GM21576 (cell line): ENCODE data around the gene CELSR2.

Experiments used
- ATAC-seq: cut with Tn5 transposase; IDR thresholded peaks from one replicate; pipeline ENCODE4 v1.9.1; 2021; ENCODE audit warnings: mild to moderate bottlenecking, moderate library complexity; ENCODE audit not compliant: unreplicated experiment

CELSR2 gene

DNA sequence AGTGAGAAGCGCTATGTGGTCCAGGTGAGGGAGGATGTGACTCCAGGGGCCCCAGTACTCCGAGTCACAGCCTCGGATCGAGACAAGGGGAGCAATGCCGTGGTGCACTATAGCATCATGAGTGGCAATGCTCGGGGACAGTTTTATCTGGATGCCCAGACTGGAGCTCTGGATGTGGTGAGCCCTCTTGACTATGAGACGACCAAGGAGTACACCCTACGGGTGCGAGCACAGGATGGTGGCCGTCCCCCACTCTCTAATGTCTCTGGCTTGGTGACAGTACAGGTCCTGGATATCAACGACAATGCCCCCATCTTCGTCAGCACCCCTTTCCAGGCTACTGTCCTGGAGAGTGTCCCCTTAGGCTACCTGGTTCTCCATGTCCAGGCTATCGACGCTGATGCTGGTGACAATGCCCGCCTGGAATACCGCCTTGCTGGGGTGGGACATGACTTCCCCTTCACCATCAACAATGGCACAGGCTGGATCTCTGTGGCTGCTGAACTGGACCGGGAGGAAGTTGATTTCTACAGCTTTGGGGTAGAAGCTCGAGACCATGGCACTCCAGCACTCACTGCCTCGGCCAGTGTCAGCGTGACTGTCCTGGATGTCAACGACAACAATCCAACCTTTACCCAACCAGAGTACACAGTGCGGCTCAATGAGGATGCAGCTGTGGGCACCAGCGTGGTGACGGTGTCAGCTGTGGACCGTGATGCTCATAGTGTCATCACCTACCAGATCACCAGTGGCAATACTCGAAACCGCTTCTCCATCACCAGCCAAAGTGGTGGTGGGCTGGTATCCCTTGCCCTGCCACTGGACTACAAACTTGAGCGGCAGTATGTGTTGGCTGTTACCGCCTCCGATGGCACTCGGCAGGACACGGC is 2.2 kb downstream of the CELSR2 start:
- no peak for ATAC-seq

DNA sequence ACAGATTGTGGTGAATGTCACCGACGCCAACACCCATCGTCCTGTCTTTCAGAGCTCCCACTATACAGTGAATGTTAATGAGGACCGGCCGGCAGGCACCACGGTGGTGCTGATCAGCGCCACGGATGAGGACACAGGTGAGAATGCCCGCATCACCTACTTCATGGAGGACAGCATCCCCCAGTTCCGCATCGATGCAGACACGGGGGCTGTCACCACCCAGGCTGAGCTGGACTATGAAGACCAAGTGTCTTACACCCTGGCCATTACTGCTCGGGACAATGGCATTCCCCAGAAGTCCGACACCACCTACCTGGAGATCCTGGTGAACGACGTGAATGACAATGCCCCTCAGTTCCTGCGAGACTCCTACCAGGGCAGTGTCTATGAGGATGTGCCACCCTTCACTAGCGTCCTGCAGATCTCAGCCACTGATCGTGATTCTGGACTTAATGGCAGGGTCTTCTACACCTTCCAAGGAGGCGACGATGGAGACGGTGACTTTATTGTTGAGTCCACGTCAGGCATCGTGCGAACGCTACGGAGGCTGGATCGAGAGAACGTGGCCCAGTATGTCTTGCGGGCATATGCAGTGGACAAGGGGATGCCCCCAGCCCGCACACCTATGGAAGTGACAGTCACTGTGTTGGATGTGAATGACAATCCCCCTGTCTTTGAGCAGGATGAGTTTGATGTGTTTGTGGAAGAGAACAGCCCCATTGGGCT is 3.0 kb downstream of the CELSR2 start:
- ATAC-seq: no peak

DNA sequence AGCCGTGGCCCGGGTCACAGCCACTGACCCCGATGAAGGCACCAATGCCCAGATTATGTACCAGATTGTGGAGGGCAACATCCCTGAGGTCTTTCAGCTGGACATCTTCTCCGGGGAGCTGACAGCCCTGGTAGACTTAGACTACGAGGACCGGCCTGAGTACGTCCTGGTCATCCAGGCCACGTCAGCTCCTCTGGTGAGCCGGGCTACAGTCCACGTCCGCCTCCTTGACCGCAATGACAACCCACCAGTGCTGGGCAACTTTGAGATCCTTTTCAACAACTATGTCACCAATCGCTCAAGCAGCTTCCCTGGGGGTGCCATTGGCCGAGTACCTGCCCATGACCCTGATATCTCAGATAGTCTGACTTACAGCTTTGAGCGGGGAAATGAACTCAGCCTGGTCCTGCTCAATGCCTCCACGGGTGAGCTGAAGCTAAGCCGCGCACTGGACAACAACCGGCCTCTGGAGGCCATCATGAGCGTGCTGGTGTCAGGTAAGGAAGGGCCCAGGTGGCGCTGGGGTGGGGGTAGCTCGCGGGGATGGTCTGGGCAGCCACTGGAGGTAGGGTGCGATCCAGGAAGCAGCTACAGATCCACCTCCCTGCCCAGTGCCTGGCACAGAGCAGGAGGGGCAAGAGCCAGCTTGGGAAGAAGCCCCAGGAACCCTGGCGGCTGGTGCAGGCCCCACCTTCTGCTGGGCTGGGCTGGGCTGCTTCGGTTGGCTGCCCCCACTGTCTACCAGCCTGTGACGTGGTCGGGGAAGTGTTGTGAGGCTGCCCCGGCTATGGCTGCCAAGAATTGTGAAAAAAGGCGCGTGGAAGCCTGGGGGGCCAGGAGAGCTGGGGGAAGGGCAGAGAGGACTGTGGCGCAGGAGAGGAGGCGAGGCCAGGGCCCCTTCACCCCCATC is 3.8 kb downstream of the CELSR2 start:
- no peak for ATAC-seq

DNA sequence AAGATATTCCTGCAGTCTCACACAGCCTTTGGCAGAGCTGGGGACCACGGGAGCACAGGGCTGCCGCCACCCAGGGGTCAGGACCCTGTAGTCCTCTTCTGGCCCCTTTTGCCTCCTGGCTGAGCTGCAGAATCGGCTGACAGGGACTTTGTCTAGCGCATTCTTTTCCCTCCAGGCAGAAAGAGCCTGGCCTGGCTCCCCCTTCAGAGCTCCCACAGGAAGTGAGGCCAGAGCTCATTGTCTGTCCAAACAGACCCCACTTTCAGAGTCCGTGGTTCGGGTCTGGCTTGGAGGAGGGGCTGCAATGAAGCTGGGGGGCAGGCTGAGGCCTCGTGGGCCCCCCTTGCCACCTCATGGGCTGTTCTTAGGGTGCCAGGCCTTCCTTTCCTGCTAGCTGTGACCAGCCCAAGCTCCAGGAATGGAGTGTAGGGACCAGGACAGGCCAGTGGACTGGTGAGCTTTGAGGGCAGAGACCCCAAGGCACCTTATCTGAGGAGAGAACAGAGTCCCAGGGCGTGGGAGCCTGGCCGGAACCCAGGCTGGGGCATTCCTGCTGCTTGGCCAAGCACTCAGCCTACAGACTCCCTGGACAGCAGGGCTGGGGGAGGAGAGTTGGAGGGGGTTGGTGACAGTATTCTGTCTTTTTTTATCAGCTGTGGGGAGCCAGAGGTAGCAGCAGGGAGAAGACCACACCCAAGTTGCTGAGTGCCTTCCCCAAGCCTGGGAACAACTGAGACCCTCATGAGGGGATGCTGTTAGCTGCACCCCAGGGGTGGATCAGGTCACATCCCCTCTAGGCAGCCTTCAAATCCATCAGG is 4.7 kb downstream of the CELSR2 start:
- ATAC-seq: no peak

DNA sequence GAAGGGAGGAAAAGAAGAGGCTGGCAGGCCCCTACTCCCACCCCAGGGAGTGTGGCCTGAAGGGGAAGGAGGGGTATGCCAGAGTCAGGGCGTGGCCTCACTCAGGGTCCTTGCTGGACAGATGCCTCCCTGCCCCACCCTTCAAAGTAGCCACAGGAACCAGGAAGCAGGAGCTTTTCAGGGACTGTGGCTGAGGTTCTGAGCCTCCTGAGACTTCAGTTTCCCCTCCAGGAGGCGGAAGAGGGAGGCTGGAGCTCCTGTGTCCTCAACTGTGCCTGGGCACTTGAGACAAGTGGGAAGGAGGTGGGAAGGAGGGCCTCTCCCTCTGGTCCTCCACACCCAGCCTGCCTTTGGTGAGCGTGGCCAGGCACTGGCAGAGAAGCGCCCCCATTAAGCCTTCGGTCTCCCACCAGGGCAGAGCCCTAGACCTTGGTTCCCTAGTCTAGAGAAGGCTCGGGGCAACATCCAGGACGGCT is 5.3 kb downstream of the CELSR2 start:
- ATAC-seq: no peak

DNA sequence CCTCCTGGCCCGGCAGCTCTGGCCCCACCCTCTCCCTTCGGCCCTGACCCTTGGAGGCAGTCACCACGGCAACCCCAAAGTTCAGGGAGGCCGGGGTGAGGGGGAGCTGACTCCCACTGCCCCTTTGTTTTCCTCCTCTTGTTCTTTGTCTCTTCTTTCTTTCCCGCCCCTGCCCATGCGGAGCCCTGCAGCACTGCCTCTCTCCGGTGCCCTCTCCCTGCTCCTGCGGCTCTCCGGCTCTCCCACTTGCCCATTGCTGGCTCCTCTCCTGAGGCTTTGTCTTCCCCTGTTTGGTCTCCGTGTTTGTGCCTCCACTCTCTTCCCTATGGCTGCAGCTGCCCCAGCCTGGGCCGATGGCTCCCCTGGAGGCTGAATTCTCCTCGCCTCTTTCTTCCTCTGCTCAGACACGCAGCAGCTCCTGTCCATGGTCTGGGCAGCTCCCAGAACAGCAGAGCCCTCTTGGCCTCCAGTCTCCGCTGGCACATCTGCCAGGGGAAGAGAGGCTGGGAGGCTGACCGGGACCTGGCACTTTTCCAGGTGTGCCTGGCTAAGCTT is 5.8 kb downstream of the CELSR2 start:
- no peak for ATAC-seq

DNA sequence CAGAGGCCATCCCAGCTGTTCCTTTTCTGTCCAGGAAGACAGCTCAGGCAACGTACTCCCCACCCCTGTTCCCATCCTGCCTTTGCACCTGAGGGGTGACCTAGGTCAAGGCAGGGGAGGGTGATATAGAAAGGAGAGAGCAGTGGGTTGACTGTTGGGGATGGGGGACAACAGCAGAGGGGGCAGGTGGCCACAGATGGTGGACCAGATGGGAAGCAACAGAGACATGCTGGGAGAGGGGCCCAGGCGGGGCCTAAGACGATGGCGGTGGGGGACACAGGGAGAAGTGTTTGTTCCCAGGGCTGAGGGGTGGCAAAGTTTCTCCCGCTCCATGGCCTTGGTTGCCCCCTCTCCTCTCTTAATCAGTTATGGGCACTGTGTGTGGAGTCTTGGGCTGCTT is 6.3 kb downstream of the CELSR2 start:
- no peak for ATAC-seq

DNA sequence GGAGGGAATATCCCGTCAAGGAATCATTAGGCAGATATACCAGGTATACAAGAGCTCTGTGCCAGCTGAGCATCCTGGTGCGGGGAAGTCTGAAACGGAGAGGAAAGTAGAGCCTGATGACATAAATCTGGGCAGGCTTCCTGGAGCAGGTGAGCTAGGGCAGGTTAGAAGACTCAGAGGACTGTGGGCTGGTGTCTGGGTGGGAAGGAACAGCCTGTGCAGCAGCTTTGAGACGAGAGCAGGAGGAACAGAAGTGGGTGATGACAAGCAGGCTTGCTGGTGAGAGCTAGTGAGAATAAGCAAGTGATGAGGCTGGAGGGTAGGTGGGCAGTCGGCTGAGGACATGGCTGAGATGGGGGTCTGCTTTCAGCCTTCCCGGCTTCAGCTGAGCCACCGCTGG is 6.7 kb downstream of the CELSR2 start:
- no peak for ATAC-seq

DNA sequence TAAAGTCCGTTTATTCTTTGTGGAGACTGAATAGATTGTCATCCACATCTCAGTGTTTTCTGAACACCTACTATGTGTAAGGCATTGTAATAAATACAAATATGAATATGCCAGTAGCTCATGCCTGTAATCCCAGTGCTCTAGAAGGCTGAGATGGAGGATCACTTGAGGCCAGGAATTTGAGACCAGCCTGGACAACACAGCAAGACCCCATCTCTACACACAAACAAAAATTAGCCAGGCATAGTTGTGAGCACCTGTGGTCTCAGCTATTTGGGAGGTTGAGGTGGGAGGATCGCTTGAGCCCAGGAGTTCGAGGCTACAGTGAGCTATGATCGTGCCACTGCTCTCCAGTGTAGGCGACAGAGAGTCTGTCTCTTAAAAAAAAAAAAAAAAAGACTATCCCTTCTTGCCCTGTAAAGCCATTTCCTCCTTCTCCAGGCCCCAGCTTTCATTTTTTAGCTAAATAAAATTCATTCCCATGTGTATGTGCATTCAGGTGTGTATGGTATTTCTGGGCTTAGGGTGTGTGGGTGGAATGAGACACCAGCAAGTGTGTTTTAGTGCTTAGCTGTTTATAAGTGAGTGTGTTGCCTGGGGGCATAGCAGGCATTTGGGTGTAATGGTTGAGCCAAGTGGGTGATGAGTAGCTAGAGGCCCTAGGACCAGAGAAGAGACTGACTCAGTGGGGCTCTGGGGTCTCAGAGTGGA is 7.8 kb downstream of the CELSR2 start:
- no peak for ATAC-seq

DNA sequence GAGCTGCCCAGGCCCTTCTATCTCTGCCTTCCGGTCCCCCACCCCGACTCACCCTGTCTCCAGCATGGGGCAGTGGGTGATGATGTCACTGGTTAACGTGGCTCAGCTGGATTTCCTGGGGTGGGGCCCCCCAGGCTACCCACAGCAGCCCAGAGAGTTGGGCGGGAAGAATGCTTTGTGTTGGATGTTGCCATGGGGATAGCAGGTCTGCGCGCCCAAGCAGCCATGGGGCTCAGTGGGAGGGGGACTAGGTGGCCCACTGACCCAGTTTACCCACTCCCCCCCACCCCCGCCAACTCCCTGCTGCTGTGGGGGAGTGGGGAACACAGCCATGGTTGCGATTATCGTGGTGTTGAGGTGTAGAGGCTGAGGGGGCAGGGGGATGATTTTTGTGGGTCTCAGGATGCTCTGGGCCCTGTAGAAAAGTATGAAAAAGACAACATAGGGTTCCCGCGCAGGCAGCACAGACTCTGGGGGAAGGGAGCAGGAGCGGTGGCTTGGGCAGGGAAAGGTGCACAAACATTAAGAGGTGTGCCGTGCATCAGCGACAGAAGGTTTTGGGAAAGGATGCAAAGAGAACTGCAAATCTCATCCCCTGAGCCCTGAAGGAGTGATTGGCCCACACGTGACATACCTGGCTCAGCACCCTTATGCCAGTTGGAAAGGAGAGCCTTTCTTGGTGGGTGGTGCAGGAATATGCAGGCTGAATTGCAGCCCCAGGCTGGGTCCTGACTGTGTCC is 8.5 kb downstream of the CELSR2 start:
- ATAC-seq: no peak

DNA sequence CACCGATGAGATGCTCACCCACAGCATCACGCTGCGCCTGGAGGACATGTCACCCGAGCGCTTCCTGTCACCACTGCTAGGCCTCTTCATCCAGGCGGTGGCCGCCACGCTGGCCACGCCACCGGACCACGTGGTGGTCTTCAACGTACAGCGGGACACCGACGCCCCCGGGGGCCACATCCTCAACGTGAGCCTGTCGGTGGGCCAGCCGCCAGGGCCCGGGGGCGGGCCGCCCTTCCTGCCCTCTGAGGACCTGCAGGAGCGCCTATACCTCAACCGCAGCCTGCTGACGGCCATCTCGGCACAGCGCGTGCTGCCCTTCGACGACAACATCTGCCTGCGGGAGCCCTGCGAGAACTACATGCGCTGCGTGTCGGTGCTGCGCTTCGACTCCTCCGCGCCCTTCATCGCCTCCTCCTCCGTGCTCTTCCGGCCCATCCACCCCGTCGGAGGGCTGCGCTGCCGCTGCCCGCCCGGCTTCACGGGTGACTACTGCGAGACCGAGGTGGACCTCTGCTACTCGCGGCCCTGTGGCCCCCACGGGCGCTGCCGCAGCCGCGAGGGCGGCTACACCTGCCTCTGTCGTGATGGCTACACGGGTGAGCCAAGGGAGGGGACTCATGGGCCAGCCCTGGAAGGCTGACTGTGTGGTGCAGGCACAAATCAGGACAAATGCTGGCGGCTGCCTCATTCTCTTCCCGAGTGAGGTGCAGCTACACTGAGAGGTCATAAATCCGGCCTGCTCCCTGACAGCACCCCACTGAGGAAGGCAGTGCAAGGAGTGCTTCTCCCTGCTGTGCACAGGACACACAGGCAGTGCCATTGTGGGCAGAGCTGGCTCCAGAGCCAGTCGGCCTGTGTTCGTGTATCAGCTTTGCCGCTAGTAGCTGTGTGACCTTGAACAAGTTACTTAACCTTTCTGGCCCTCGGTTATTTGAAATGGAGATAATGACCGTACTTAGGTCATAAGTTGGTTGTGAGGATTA is 9.4 kb downstream of the CELSR2 start:
- no peak for ATAC-seq

DNA sequence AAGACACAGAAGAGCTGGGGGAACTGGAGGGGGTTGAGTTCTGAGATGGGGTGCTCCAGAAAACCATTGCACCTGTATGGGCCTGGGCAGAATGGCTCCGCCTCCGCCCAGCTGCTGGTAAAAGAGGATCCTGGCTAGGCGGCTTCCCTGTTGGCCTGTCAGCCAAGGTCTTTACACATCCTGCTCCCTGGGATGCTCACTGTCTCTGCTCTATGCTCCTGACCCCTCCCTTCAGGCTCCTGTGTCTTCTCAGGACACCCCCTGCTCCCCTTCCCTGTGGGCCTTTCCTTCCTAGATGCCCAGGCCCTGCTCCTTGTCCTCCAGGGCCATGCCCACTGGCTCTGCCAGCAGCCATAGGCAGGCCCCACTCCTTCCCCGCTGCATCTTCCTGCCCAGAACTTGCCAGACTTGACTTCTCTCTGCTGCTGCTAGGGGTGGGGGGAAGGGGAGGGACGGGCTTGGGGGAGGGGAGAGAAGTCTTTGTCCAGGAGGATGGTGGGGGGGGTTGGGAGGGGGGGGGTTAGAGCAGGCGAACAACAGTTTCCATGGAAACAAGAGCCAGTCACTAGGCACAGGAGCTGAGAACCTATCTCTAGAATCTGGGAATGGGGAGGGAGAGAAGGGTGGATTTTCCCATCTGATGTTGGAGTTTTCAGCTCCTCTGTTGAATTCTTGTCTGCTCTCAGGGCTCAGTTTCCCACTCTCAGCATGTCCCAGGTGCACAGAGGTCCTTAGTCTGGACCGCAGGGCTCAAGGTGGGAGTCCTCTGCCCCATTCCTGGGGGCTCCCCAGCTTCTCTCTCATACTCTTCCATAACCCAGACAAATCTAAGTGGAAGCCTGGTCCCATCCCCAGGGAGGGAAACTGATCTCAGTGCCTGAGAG is 10.6 kb downstream of the CELSR2 start:
- ATAC-seq: no peak

DNA sequence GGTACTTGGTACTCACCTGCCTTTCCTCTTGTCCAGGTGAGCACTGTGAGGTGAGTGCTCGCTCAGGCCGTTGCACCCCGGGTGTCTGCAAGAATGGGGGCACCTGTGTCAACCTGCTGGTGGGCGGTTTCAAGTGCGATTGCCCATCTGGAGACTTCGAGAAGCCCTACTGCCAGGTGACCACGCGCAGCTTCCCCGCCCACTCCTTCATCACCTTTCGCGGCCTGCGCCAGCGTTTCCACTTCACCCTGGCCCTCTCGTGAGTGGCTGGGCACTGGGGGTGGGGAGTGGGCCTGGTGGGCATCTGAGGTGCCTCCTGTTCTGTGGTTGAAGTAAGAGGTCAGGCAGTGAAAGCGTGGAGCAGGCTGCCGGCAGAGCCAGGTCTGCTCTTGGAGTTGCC is 11.7 kb downstream of the CELSR2 start:
- no peak for ATAC-seq

DNA sequence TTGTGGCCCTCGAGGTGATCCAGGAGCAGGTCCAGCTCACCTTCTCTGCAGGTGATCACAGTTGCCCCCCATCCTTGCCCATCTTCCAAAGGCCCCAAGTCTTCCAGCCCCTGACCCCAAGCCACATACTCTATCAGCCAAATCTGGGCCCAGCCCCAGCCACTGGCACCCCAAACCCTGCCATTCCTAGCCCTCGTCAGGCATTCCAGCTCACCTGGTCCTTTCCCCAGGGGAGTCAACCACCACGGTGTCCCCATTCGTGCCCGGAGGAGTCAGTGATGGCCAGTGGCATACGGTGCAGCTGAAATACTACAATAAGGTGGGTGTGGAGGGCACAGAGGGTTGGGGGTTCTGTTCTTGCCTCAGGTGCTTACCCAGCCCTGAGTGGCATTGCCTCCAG is 12.2 kb downstream of the CELSR2 start:
- no peak for ATAC-seq

DNA sequence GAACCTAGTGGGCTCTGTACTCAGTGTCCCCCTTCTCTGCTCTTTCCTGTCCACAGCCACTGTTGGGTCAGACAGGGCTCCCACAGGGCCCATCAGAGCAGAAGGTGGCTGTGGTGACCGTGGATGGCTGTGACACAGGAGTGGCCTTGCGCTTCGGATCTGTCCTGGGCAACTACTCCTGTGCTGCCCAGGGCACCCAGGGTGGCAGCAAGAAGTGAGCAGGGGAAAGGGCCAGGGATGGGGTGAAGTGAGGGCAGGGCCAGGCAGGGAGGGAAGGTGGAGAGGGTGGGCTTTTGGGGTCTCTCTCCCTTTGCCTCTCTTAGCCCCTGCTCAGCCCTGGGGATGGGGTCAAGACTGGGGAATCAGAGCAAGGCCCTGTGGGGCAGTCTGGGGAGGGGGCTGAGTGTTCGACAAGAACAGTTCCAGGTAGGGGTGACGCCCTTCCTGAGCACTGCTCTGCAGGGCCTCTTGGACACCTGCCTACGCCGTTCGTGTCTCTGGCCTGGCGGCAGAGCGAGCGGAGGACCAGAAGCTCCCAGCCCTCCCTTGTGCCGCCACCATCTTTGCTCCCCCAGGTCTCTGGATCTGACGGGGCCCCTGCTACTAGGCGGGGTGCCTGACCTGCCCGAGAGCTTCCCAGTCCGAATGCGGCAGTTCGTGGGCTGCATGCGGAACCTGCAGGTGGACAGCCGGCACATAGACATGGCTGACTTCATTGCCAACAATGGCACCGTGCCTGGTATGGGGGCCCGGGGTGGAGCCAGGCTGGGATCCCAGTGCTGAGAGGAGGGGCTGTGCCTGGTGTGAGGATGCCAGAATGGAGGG is 13.1 kb downstream of the CELSR2 start:
- ATAC-seq: no peak

DNA sequence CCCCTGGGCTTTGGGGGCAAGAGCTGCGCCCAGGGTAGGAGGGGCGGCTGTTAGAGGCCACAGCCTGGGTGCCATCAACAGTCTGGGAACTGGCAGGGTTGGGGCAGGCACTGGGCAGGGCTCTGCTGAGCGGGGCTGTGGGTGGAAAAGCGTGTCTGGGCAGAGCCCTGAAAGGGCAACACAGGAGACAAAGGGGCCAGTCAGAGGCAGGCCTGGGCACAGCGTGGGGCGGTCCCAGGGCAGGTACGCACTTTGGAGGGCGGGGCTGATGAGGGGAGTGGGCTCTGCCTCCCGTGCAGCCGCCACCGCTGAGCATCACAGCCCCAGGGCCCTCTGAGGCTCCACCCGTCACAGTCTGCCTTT is 13.9 kb downstream of the CELSR2 start:
- ATAC-seq: peak; percentile 12
